ENCODE results near the gene KDM4D. TPM values are rescaled to one million over a fixed set of nuclear protein-coding genes. Genes with fewer than 3 reads are reported as not detected.
"Not testable (repeated sequence)": the region's sequence is repeated elsewhere in the genome, so short reads cannot be mapped to it uniquely, and the experiment has no call there.

Gene KDM4D
- total RNA-seq, 1 donor from 2014 or later = 0.93 TPM

DNA sequence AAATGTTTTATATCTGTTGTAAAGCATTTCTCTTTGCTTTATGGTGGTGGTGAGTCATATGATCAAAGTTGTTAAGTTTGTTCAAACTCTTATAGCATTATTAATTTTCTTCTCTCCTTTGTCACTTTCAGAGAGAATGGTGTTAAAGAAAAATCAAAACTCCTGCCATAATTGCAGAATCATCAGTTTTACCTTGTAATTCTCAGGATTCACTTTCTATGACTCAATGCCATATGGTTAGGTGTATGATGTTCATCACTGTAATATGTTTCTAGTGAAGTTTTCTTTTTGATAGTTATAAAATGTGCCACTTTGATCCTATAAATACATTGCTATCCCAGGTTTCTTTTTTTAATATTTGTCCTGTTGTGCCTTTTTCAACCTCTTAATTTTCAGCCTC, 37.9 kb downstream of the KDM4D start:
- FAIRE-seq (no peak), DNase-seq (ENCODE audit: low read depth) (no peak)
- H3K4me1 ChIP-seq (ENCODE audit: insufficient read depth, low read length) = no peaks in the 10 kb centered on the region
- Mint-ChIP-seq H3K4me3 (ENCODE audit: unreplicated experiment) (no peak overlapping the region), H3K27ac (ENCODE audit: unreplicated experiment) (no peak overlapping the region), H3K9me3 (ENCODE audit: unreplicated experiment) (no peaks in the 10 kb centered on the region), H3K36me3 (ENCODE audit: low read depth, unreplicated experiment) (no peaks in the 10 kb centered on the region), H3K4me1 (ENCODE audit: low read depth, unreplicated experiment) (no peaks in the 10 kb centered on the region), H3K27me3 (ENCODE audit: low read depth, unreplicated experiment) (peaks cover 3% of the 10 kb centered on the region)
- no peak overlapping the region for H3K4me2 ChIP-seq (ENCODE audit: low read length)
- TF ChIP-seq, protein P1, sequence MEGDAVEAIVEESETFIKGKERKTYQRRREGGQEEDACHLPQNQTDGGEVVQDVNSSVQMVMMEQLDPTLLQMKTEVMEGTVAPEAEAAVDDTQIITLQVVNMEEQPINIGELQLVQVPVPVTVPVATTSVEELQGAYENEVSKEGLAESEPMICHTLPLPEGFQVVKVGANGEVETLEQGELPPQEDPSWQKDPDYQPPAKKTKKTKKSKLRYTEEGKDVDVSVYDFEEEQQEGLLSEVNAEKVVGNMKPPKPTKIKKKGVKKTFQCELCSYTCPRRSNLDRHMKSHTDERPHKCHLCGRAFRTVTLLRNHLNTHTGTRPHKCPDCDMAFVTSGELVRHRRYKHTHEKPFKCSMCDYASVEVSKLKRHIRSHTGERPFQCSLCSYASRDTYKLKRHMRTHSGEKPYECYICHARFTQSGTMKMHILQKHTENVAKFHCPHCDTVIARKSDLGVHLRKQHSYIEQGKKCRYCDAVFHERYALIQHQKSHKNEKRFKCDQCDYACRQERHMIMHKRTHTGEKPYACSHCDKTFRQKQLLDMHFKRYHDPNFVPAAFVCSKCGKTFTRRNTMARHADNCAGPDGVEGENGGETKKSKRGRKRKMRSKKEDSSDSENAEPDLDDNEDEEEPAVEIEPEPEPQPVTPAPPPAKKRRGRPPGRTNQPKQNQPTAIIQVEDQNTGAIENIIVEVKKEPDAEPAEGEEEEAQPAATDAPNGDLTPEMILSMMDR (IDR thresholded peaks at IDR 0.05; ENCODE audit: insufficient read depth, low read depth, low read length) = no peak
- no peak for TF ChIP-seq EZH2 (IDR thresholded peaks at IDR 0.05; ENCODE audit: insufficient read depth, low read length)
- H3K9ac ChIP-seq (ENCODE audit: low read length) = no peak overlapping the region
- H3K4me3 ChIP-seq (ENCODE audit: insufficient read depth, low read depth, low read length) = no peak overlapping the region
- H3K27ac ChIP-seq (ENCODE audit: low read depth, low read length) = no peak overlapping the region
- H3K36me3 ChIP-seq (ENCODE audit: insufficient read depth, low read length) = no peaks in the 10 kb centered on the region
- no peaks in the 10 kb centered on the region for H3K9me3 ChIP-seq (ENCODE audit: insufficient read depth, low read depth, low read length)
- no peaks in the 10 kb centered on the region for H3K79me2 ChIP-seq (ENCODE audit: insufficient read depth, low read length)
- no peaks in the 10 kb centered on the region for H4K20me1 ChIP-seq (ENCODE audit: insufficient read depth, low read length)
- H2AFZ ChIP-seq (ENCODE audit: low read depth, low read length) = no peak overlapping the region
- peaks cover 7% of the 10 kb centered on the region for H3K27me3 ChIP-seq (ENCODE audit: insufficient read depth, low read length)

DNA sequence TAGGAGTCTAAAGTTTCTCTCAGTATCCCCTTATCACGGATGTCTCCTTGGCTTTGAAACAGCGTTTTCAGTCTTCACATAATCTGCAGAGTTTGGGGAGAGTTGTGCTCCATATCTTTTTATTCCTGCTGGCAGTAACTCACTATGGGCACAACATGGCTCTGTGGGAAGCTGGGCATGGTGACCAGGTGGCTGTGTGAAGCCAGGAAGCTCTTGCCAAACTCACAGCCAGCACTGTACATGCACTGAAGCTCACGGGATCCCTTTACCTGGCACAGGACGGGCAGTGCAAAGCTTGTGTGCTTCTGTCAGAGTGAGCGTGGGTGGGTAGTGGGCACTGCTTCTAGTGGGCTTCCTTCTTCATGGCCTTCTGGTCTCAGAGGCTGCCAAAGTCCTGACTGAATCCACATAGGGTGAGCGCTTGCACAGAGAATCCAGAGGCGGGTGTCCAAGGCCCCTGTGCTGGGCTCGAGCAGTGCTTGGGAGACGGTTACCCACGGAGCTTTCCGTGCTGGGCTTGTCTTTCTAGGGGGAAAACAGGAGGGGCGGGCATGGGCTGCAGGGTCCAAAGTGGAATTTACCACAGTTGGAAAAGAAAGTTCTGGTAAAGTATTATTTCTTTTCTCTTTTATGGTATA, 40.8 kb downstream of the KDM4D start:
- H3K27me3 ChIP-seq (ENCODE audit: insufficient read depth, low read length) = peaks cover 5% of the 10 kb centered on the region
- H3K4me2 ChIP-seq (ENCODE audit: low read length) = no peak overlapping the region
- no peak overlapping the region for H3K27ac Mint-ChIP-seq (ENCODE audit: unreplicated experiment)
- TF ChIP-seq EZH2 (IDR thresholded peaks at IDR 0.05; ENCODE audit: insufficient read depth, low read length) = no peak
- TF ChIP-seq, protein P1 (IDR thresholded peaks at IDR 0.05; ENCODE audit: insufficient read depth, low read depth, low read length) = no peak
- H3K4me3 ChIP-seq (ENCODE audit: insufficient read depth, low read depth, low read length) = no peak overlapping the region
- no peaks in the 10 kb centered on the region for H3K36me3 ChIP-seq (ENCODE audit: insufficient read depth, low read length)
- no peak overlapping the region for H3K4me3 Mint-ChIP-seq (ENCODE audit: unreplicated experiment)
- FAIRE-seq (no peak), DNase-seq (ENCODE audit: low read depth) (no peak)
- no peak overlapping the region for H2AFZ ChIP-seq (ENCODE audit: low read depth, low read length)
- H3K9me3 Mint-ChIP-seq (ENCODE audit: unreplicated experiment) = no peaks in the 10 kb centered on the region
- no peaks in the 10 kb centered on the region for H3K79me2 ChIP-seq (ENCODE audit: insufficient read depth, low read length)
- H3K9me3 ChIP-seq (ENCODE audit: insufficient read depth, low read depth, low read length) = no peaks in the 10 kb centered on the region
- no peak overlapping the region for H3K9ac ChIP-seq (ENCODE audit: low read length)
- H4K20me1 ChIP-seq (ENCODE audit: insufficient read depth, low read length) = no peaks in the 10 kb centered on the region
- H3K36me3 Mint-ChIP-seq (ENCODE audit: low read depth, unreplicated experiment) = no peaks in the 10 kb centered on the region
- H3K4me1 Mint-ChIP-seq (ENCODE audit: low read depth, unreplicated experiment) = no peaks in the 10 kb centered on the region
- H3K27me3 Mint-ChIP-seq (ENCODE audit: low read depth, unreplicated experiment) = peaks cover 7% of the 10 kb centered on the region
- no peak overlapping the region for H3K27ac ChIP-seq (ENCODE audit: low read depth, low read length)
- no peaks in the 10 kb centered on the region for H3K4me1 ChIP-seq (ENCODE audit: insufficient read depth, low read length)

DNA sequence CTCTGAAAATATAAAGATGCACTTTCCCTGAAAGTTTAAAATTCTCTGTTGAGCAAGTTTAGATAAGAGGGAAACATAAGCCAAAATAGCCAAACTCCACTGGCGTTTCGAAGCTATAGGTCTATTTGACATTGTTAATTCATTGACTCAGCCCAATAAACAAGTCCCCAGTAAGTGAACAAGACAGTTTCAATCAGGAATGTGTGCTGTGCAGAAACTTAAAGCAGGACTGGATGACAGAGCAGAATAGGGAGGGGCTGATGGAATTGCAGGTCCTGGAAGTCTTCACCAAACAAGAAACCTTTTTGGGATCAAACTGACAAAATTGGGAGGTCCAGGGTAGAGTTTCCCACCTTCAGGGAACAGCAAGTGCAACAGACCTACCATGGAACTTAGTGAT, 42.6 kb downstream of the KDM4D start:
- H3K27me3 ChIP-seq (ENCODE audit: insufficient read depth, low read length) = no peaks in the 10 kb centered on the region
- H2AFZ ChIP-seq (ENCODE audit: low read depth, low read length) = no peak overlapping the region
- H3K4me2 ChIP-seq (ENCODE audit: low read length) = no peak overlapping the region
- H3K4me3 ChIP-seq (ENCODE audit: insufficient read depth, low read depth, low read length) = no peak overlapping the region
- H3K4me1 ChIP-seq (ENCODE audit: insufficient read depth, low read length) = no peaks in the 10 kb centered on the region
- Mint-ChIP-seq H3K27ac (ENCODE audit: unreplicated experiment) (no peak overlapping the region), H3K9me3 (ENCODE audit: unreplicated experiment) (no peaks in the 10 kb centered on the region), H3K4me3 (ENCODE audit: unreplicated experiment) (no peak overlapping the region), H3K27me3 (ENCODE audit: low read depth, unreplicated experiment) (peaks cover 7% of the 10 kb centered on the region), H3K36me3 (ENCODE audit: low read depth, unreplicated experiment) (no peaks in the 10 kb centered on the region), H3K4me1 (ENCODE audit: low read depth, unreplicated experiment) (no peaks in the 10 kb centered on the region)
- H3K9me3 ChIP-seq (ENCODE audit: insufficient read depth, low read depth, low read length) = no peaks in the 10 kb centered on the region
- H3K9ac ChIP-seq (ENCODE audit: low read length) = no peak overlapping the region
- no peaks in the 10 kb centered on the region for H3K79me2 ChIP-seq (ENCODE audit: insufficient read depth, low read length)
- no peak for FAIRE-seq
- TF ChIP-seq, protein P1 (IDR thresholded peaks at IDR 0.05; ENCODE audit: insufficient read depth, low read depth, low read length) = no peak
- no peak for TF ChIP-seq EZH2 (IDR thresholded peaks at IDR 0.05; ENCODE audit: insufficient read depth, low read length)
- no peaks in the 10 kb centered on the region for H4K20me1 ChIP-seq (ENCODE audit: insufficient read depth, low read length)
- no peak for DNase-seq (ENCODE audit: low read depth)
- no peaks in the 10 kb centered on the region for H3K36me3 ChIP-seq (ENCODE audit: insufficient read depth, low read length)
- no peak overlapping the region for H3K27ac ChIP-seq (ENCODE audit: low read depth, low read length)

DNA sequence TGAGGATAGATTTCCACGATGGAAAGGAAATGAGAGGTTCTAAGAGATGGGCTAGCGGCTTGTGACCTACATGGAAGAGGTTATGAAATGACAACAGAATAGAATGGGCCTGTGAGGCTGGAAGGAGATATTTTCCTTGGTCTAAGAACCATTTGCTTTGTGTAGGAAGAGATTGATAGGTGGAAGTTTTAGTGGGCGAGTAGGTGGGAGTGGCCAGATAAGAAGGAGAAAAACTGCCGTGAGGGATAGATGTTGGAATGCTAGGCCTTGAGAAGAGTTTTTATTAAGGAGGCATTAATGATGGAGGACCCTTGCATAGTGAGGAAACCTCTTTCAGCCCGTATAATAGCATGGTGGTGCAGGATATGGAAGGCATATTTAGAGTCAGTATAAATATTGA, 48.0 kb downstream of the KDM4D start:
- H3K36me3 ChIP-seq (ENCODE audit: insufficient read depth, low read length); H3K4me3 Mint-ChIP-seq (ENCODE audit: unreplicated experiment); H3K79me2 ChIP-seq (ENCODE audit: insufficient read depth, low read length); H3K27ac ChIP-seq (ENCODE audit: low read depth, low read length); H3K4me3 ChIP-seq (ENCODE audit: insufficient read depth, low read depth, low read length); H2AFZ ChIP-seq (ENCODE audit: low read depth, low read length); H3K9me3 Mint-ChIP-seq (ENCODE audit: unreplicated experiment); H3K27me3 Mint-ChIP-seq (ENCODE audit: low read depth, unreplicated experiment); H3K4me1 Mint-ChIP-seq (ENCODE audit: low read depth, unreplicated experiment); H3K9ac ChIP-seq (ENCODE audit: low read length); H3K36me3 Mint-ChIP-seq (ENCODE audit: low read depth, unreplicated experiment); DNase-seq (ENCODE audit: low read depth); H3K9me3 ChIP-seq (ENCODE audit: insufficient read depth, low read depth, low read length); H3K4me1 ChIP-seq (ENCODE audit: insufficient read depth, low read length); H4K20me1 ChIP-seq (ENCODE audit: insufficient read depth, low read length); H3K27me3 ChIP-seq (ENCODE audit: insufficient read depth, low read length); H3K27ac Mint-ChIP-seq (ENCODE audit: unreplicated experiment); FAIRE-seq; H3K4me2 ChIP-seq (ENCODE audit: low read length): not testable (repeated sequence)

All from astrocyte (in vitro differentiated cells and primary cell).